ENCODE measurements around the gene RAB11B.
"Not testable (repeated sequence)": the region's sequence is repeated elsewhere in the genome, so short reads cannot be mapped to it uniquely, and the experiment has no call there.

Gene RAB11B

DNA sequence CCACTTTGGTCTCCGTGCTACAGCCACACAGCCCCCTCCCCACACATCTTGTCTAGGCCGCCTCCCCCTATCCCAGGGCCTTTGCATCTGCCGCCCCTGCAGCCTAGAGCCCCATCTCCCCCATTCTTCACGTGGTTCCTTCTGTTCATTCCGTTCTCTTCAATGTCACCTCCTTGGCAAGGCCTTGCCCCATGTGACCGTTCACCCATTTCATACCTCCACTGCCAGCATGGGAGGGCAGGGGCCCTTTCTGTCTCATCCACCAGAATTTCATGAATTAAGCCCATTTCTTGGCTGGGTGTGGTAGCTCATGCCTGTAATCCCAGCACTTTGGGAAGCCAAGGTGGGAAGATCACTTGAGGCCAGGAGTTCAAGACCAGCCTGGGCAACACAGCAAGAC is 38.9 kb downstream of the RAB11B start:
- DNase-seq (ENCODE audit: low read depth in 2 of 2): no peak

DNA sequence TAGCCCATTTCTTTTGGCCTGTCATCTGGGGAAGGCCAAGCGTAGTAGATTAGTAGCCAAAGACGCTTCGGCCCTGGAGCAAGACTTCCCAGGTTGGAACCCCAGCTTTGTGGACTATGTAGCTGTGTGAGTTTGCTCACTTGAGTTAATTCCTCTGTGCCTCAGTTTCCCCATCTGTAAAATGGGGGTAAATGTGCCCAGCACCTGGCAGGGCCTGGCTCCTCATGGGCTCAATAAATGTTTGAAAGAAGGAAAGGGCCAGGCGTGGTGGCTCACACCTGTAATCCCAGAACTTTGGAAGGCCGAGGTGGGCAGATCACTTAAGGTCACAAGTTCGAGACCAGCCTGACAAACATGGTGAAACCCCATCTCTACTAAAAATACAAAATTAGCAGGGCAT is 39.7 kb downstream of the RAB11B start:
- no peak for DNase-seq (ENCODE audit: low read depth in 2 of 2)

DNA sequence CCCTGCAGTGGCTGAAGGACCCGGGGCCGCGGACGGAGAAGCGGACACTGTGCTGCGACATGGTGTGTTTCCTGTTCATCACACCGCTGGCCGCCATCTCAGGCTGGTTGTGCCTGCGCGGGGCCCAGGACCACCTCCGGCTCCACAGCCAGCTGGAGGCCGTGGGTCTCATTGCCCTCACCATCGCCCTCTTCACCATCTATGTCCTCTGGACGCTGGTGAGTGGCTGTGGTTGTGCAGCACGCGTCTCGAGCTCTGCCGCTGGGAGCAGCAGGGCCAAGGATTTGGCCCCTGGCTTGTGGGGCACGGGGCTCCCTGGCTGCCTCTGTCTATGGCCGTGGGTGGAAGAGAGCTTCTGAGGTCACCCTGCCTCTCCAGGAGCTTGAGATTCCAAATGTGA is 40.5 kb downstream of the RAB11B start:
- DNase-seq (ENCODE audit: low read depth in 2 of 2): no peak

DNA sequence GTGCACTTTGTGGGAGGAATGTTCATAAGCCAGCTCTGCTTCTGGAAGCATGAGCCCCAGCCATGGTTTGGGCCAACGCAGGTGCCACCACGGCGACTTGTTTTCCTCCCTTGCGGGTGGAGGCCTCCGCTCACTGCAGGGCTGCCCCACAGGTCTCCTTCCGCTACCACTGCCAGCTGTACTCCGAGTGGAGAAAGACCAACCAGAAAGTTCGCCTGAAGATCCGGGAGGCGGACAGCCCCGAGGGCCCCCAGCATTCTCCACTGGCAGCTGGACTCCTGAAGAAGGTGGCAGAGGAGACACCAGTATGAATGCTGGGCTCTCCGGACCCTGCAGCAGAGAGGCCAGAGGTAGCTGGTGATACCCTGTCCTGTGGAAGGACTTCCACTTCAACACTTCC is 48.1 kb downstream of the RAB11B start:
- DNase-seq (ENCODE audit: low read depth in 2 of 2): no peak

DNA sequence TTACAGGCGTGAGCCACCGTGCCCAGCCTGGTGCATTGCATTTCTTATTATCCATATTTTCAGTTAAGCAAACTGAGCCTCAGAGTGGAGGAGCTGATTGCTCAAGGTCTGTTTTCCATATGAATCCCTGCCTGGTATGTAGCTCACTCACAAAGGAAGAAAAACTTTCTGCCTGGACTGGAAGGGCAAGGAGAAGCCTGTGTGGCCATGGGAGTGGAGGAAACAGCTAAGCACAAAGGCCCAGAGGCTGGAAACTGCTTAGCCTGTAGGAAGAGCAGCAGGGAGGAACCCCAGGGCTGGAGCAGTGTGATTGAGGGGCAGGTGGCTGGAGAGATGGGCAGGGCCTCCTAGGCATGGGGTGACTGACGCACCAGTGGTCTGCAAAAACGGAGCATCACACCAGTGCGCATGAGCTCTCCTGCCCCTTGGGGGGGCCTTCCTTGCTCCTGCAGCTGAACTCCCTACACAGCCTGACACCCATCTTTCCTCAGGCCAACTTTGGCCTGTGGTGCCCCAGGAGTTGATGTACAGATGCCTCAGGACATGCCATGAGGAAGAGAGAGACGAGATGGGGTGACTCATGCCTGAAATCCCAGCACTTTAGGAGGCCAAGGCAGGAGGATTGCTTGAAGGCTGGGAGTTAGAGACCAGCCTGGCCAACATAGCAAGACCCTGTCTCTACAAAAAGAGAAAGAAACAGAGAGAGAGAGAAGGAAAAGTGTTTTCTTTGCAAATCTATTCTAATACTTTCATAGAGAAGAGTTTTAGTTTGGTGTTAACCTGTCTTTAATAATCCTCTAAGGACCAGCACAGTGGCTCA is 51.8 kb downstream of the RAB11B start:
- DNase-seq (ENCODE audit: low read depth in 2 of 2): no peak

DNA sequence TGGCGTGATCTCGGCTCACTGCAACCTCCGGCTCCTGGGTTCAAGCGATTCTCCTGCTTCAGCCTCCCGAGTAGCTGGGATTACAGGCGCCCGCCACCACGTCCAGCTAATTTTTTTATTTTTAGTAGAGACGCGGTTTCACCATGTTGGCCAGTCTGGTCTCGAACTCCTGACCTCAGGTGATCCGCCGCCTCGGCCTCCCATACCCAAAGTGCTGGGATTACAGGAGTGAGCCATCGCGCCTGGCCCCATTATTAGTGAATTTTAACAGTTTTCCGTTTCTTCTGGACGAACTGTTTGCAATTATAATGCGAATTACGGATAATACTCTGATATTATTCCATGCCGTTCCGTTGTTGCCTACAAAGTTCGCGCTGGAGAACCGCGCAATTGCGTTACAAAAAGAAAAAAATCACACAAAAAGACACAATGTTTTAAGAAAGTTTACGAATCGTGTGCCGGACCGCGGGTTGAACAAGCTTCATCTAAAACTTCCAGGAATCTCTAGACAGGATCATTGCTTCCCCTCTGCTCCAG is 54.0 kb downstream of the RAB11B start:
- not testable (repeated sequence) for DNase-seq (ENCODE audit: low read depth in 2 of 2)

DNA sequence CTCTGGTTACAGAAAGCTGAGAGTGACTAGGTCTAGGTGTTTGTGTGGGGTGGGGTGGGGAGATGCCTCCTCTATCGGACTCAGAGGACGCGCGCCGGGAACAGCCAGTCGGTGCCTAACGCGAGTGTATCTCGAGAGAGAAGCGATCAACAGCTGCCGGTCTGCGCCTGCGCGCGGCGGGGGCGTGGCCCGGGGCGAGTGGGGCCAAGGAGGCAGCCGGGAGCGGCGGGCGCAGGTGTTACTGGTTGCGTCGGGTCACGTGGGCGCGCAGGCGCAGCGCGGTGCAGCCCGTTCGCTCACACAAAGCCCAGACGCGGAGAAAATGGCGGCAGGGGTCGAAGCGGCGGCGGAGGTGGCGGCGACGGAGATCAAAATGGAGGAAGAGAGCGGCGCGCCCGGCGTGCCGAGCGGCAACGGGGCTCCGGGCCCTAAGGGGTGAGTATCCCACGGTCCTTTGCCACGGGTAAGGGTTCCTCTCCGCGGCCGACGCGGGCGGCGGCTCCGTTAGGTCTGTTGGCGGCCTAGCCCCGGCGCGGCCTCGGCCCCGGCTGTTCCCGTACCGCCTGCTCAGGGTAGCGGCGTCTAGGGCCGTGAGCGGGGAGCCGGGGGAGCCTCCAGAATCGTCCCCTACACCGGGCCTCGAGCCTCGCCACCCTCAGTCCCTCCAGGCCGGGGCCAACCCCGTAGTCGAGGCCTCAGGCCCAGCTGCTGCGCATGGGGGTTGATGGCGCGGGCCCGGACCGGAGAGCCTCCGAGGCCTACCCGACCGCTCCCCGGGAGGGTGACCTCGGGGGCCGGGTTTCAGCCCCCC is 54.7 kb downstream of the RAB11B start, which contains the start of gene HNRNPM:
HNRNPM (plus strand) TSS at position 299 of the 811 bp plus-strand sequence; CDS start at position 323, 24 bp downstream.
- DNase-seq (ENCODE audit: low read depth in 2 of 2): peak; percentile 100

DNA sequence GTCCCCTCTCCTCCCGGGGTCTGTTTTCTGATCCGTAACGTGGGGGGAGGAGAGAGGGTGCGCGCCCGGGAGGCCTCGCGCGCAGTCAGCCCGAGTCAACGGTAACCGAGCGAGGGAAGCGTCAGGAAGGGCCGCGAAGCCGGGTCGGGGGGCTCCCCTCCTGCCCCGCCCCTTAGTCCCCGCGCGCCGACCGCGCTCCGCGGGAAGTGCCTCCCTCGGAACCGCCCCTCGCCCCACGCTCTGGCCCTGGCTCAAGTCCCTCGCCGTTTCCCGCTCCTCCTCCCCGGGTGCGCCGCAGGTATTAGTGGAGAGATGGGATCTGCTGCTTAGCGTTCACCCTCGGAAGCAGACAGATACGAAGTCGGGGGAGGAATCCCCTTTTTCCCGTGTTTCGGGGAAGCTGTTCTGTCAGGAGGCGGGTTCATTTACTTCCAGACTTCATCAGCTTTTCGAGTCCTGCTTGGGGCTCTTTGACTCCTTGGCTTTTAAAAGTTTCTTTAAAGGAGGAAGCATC is 55.4 kb downstream of the RAB11B start:
- DNase-seq (ENCODE audit: low read depth in 2 of 2): peak in 1 of 2 donors; percentile 33

DNA sequence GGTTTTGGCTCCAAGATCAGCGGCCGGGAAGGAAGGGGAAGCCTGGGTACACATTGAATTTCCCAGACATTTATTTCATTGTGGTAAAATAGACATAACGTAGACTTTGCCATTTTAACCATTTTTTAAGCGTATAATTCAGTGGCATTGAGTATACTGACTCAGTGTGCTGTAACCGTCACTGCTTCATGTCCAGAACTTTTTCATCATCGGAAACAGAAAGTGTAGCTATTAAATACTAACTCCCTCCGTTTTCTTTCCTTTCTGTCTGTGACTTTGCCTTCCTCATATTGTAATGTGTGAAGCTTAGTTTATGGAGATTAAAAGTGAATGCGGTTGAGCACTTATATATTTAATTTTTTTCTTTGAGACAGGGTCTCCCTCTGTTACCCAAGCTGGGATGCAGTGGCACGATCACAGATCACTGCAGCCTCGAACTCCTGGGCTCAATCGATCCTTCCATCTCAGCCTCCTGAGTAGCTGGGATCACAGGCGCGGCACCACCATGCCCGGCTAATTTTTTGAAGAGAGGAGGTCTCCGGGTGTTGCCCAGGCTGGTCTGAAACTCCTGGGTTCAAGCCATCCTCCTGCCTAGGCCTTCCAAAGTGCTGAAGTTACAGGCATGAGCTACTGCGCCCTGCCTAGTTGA is 56.0 kb downstream of the RAB11B start:
- no peak for DNase-seq (ENCODE audit: low read depth in 2 of 2)

DNA sequence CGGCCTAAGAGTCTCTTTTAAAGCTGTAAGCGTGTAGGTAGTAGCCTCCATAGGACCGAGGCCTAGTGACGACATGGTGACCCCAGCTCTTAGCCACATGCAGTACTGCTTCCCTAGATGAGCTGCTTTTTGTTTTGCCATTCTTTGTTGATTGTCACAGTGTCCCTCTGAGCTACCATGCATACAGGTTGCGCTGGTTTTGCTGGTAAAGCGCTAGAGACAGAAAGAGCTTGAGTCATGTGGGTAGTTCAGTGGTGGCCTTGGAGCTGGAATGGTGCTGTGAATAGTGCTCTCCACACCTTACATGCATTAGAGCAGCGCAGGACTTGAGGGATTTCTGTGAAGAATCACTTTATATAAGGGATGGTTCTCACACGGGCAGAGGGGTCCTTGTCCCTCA is 59.7 kb downstream of the RAB11B start:
- DNase-seq (ENCODE audit: low read depth in 2 of 2): no peak

DNA sequence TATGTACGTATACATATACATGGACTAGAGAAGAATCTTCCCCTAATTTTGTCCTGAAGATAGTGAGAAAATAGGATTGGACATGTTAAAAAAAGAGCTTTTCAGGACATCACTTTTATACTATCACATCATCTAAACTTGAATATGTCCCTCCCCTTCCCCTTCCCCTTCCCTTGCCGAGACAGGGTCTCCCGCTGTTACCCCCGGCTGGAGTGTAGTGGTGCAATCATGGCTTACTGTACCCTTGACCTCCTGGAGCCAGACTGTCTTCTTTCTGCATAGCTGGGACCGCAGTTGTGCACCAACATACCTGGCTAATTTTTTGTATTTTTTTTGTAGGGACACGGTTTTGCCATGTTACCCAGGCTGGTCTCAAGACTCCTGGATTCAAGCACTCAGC is 61.2 kb downstream of the RAB11B start:
- no peak for DNase-seq (ENCODE audit: low read depth in 2 of 2)

DNA sequence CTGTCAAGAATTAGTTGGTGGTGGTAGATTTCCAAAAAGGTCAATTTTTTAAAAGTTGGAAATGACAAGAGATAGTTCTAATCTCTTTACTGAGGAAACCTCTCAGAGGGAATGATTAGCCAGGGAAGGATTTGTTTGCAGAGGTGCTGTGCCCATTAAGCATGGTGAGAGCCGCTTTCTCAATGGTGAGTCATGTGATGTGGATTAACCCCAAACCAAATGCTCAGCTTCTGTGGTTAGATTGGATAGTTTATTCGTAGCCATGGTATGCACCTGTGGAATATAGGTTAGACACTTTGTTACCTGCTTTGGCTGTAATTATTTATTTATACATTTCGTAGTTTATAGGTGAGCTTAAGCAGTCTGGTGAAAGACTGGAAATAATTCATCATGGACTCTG is 61.7 kb downstream of the RAB11B start:
- no peak for DNase-seq (ENCODE audit: low read depth in 2 of 2)

DNA sequence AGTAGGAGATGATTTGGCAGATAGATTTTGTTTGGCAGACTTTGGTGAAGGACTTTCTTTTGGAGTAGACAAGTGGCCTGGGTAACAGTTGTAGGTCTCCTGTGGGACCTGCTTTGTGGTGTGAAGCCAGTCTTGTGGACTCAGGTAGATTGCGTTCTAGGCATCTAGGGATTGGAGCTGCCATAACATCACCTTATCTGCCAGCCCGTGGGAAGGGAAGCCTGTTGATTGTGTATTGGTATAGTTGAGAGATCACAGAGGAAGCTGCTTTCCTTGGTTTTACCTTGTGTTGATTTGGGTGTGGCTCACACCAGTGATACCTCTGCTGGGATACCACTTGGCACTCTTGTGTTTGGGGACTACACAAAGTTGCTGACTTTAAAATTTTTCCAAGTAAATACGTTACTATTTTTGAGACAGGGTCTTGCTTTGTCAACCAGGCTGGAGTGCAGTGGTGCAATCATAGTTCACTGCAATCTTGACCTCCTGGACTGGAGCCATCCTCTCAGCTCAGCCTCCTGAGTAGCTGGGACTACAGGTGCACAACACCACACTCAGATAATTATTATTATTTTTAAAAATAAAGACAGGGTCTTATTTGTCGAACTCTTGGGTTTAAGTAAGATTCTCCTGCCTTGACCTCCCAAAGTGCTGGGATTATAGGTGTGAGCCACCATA is 62.4 kb downstream of the RAB11B start:
- no peak for DNase-seq (ENCODE audit: low read depth in 2 of 2)

DNA sequence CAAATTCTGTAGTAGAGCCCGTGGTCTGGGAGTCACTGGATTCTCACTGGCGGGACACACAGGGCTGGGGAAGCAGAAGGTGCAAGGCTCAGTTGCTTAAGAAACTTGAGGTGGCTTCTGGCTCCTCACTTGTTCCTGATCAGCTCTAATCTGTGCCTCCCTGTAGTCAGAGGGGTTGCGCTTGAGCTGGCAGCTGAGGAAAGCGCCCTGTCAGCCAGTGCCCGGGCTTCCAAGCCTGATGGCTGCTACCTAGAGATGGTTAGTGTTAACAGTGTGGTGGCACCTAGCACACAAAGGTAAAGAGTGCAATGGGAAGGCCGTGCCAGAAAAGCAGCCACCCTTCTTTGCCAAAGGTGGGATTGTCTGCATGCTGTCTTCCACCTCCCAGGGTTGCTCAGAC is 63.5 kb downstream of the RAB11B start:
- no peak for DNase-seq (ENCODE audit: low read depth in 2 of 2)

All from activated CD4-positive, alpha-beta T cell treated with anti-CD3 and anti-CD28 coated beads for 24 hours (primary cell).